ENCODE data around the gene PSME1. TPM values are rescaled to one million over a fixed set of nuclear protein-coding genes. Genes with fewer than 3 reads are reported as not detected.

Gene PSME1
- total RNA-seq, 1 experiment from 2014 or later: 76.8 TPM

- TF ChIP-seq E2F4 (CRISPR knock-in tag; IDR thresholded peaks at IDR 0.05; ENCODE audit: borderline replicate concordance, low read depth) (0 out of 2 replicates have a peak, but pooled peaks have one; percentile 53), PRRX2 (CRISPR knock-in tag; IDR thresholded peaks at IDR 0.05) (no peak), FOXP4 (CRISPR knock-in tag; IDR thresholded peaks at IDR 0.05) (no peak; the same call in 1 of the 2 replicates), ZSCAN18 (CRISPR knock-in tag; IDR thresholded peaks at IDR 0.05) (no peak), SOX15 (CRISPR knock-in tag; IDR thresholded peaks at IDR 0.05) (no peak), SMAD4 (CRISPR knock-in tag; IDR thresholded peaks at IDR 0.05) (no peak), ZNF138 (CRISPR knock-in tag; conservative IDR thresholded peaks at IDR 0.05) (0 out of 2 replicates have a peak, but pooled peaks have one; percentile 59), GRHL2 (CRISPR knock-in tag; IDR thresholded peaks at IDR 0.05; ENCODE audit: insufficient replicate concordance, severe bottlenecking) (no peak), CREM (CRISPR knock-in tag; IDR thresholded peaks at IDR 0.05) (peak; percentile 61), ZNF232 (CRISPR knock-in tag; IDR thresholded peaks at IDR 0.05) (no peak; the same call in 1 of the 2 replicates), NFE2L1 (CRISPR knock-in tag; IDR thresholded peaks at IDR 0.05) (peak; percentile 71), FOXJ3 (CRISPR knock-in tag; IDR thresholded peaks at IDR 0.05; ENCODE audit: borderline replicate concordance) (peak; percentile 16; the same call in 1 of the 2 replicates), ZNF512 (CRISPR knock-in tag; IDR thresholded peaks at IDR 0.05; ENCODE audit: borderline replicate concordance) (no peak), JUN (CRISPR knock-in tag; IDR thresholded peaks at IDR 0.05) (peak; percentile 68; the same call in 1 of the 2 replicates), ZNF263 (CRISPR knock-in tag; IDR thresholded peaks at IDR 0.05; ENCODE audit: low read depth) (no peak), CTCF (IDR thresholded peaks at IDR 0.05) (no peak), ZNF396 (CRISPR knock-in tag; IDR thresholded peaks at IDR 0.05; ENCODE audit: borderline replicate concordance) (no peak), ELF4 (CRISPR knock-in tag; IDR thresholded peaks at IDR 0.05; ENCODE audit: low read depth) (no peak), PRDM15 (CRISPR knock-in tag; IDR thresholded peaks at IDR 0.05) (no peak; the same call in 1 of the 2 replicates), MYBL2 (CRISPR knock-in tag; IDR thresholded peaks at IDR 0.05) (peak; percentile 98), NR1H2 (CRISPR knock-in tag; IDR thresholded peaks at IDR 0.05) (no peak), E2F1 (CRISPR knock-in tag; IDR thresholded peaks at IDR 0.05) (no peak), RORB (CRISPR knock-in tag; IDR thresholded peaks at IDR 0.05) (no peak), RELA (CRISPR knock-in tag; IDR thresholded peaks at IDR 0.05; ENCODE audit: borderline replicate concordance) (no peak)
These were observed 5.3 kb downstream of the PSME1 start, which contains the start of gene EMC9 (continued) for GRCh38 chr14:24141097-24141880.

Data from WTC11 (cell line).